H9 (cell line): ENCODE data around the gene JAG1. TPM values are rescaled to one million over a fixed set of nuclear protein-coding genes. Genes with fewer than 3 reads are reported as not detected.

Experiments used
- DNase-seq: peaks from one replicate; pipeline ENCODE4 v3.0.0-alpha.2; 2017
- H2AFZ ChIP-seq: one replicate; pipeline ENCODE4 v1.6.1; 2013; ENCODE audit warnings: mild to moderate bottlenecking, low read length, control low read depth, moderate library complexity
- H2AK5ac ChIP-seq: 2 replicates; pipeline ENCODE4 v1.6.1; 2013; ENCODE audit warnings: low read length, control low read depth, mixed read lengths; ENCODE audit not compliant: insufficient read length
- H2BK120ac ChIP-seq: one replicate; pipeline ENCODE4 v1.6.1; 2013; ENCODE audit warnings: low read depth, mild to moderate bottlenecking, low read length, control low read depth, inconsistent platforms; ENCODE audit not compliant: poor library complexity, severe bottlenecking
- H2BK12ac ChIP-seq: 2 replicates; pipeline ENCODE4 v1.6.1; 2013; ENCODE audit warnings: low read length, control low read depth, mixed read lengths, low read depth; ENCODE audit not compliant: insufficient read length
- H2BK15ac ChIP-seq: 2 replicates; pipeline ENCODE4 v1.6.1; 2013; ENCODE audit warnings: low read depth, low read length, control low read depth
- H2BK20ac ChIP-seq: one replicate; pipeline ENCODE4 v1.6.1; 2013; ENCODE audit warnings: low read depth, mild to moderate bottlenecking, low read length, control low read depth, inconsistent platforms; ENCODE audit not compliant: poor library complexity, severe bottlenecking
- H2BK5ac ChIP-seq: 2 replicates; pipeline ENCODE4 v1.6.1; 2013; ENCODE audit warnings: low read length, control low read depth, mixed read lengths; ENCODE audit not compliant: insufficient read length
- H3K14ac ChIP-seq: 2 replicates; pipeline ENCODE4 v1.6.1; 2013; ENCODE audit warnings: low read length, control low read depth; ENCODE audit not compliant: insufficient read depth
- H3K18ac ChIP-seq: 2 replicates; pipeline ENCODE4 v1.6.1; 2013; ENCODE audit warnings: low read depth, mild to moderate bottlenecking, mixed read lengths, low read length, control low read depth; ENCODE audit not compliant: insufficient read length
- H3K23ac ChIP-seq: 2 replicates; pipeline ENCODE4 v1.6.1; 2013; ENCODE audit warnings: low read length, control low read depth, mixed read lengths, low read depth; ENCODE audit not compliant: insufficient read length
- H3K23me2 ChIP-seq: 2 replicates; pipeline ENCODE4 v1.6.1; 2013; ENCODE audit warnings: low read depth, mild to moderate bottlenecking, mixed read lengths, low read length, control low read depth; ENCODE audit not compliant: insufficient read length, poor library complexity, severe bottlenecking
- H3K27ac ChIP-seq: 2 replicates; pipeline ENCODE4 v1.5.1; 2013; ENCODE audit warnings: low read length, control low read depth, mixed read lengths, low read depth; ENCODE audit not compliant: insufficient read length
- H3K27me3 ChIP-seq: 2 replicates; pipeline ENCODE4 v1.6.1; 2013; ENCODE audit warnings: low read length, control low read depth, inconsistent platforms; ENCODE audit not compliant: insufficient read depth
- H3K4ac ChIP-seq: 2 replicates; pipeline ENCODE4 v1.6.1; 2013; ENCODE audit warnings: low read depth, mild to moderate bottlenecking, control low read depth, inconsistent platforms, low read length, moderate library complexity
- H3K4me1 ChIP-seq: 2 replicates; pipeline ENCODE4 v1.6.1; 2013; ENCODE audit warnings: low read length, control low read depth, inconsistent platforms; ENCODE audit not compliant: insufficient read depth
- H3K4me2 ChIP-seq: 2 replicates; pipeline ENCODE4 v1.6.1; 2013; ENCODE audit warnings: low read length, control low read depth, mixed read lengths; ENCODE audit not compliant: insufficient read length, insufficient read depth
- H3K56ac ChIP-seq: 2 replicates; pipeline ENCODE4 v1.6.1; 2013; ENCODE audit warnings: low read depth, mild to moderate bottlenecking, mixed read lengths, low read length, control low read depth; ENCODE audit not compliant: insufficient read length
- H3K79me1 ChIP-seq: 2 replicates; pipeline ENCODE4 v1.6.1; 2013; ENCODE audit warnings: low read depth, mild to moderate bottlenecking, moderate library complexity, low read length, control low read depth, inconsistent platforms; ENCODE audit not compliant: insufficient read depth, poor library complexity, severe bottlenecking
- H3K79me2 ChIP-seq: 2 replicates; pipeline ENCODE4 v1.6.1; 2013; ENCODE audit warnings: low read length, control low read depth, inconsistent platforms; ENCODE audit not compliant: insufficient read depth
- H3K9ac ChIP-seq: 2 replicates; pipeline ENCODE4 v1.6.1; 2013; ENCODE audit warnings: low read length, control low read depth, mixed read lengths; ENCODE audit not compliant: insufficient read length; ENCODE audit errors: extremely low read depth
- H3K9me3 ChIP-seq: one replicate; pipeline ENCODE4 v1.6.1; 2013; ENCODE audit warnings: low read depth, low read length, inconsistent platforms; ENCODE audit not compliant: control insufficient read depth
- H3T11ph ChIP-seq: one replicate; pipeline ENCODE4 v1.6.1; 2013; ENCODE audit warnings: mild to moderate bottlenecking, low read length, control low read depth, inconsistent platforms
- H4K20me1 ChIP-seq: one replicate; pipeline ENCODE4 v1.6.1; 2013; ENCODE audit not compliant: control insufficient read depth, insufficient read length, insufficient read depth
- H4K5ac ChIP-seq: 2 replicates; pipeline ENCODE4 v1.6.1; 2013; ENCODE audit warnings: low read depth, mild to moderate bottlenecking, mixed read lengths, low read length, control low read depth; ENCODE audit not compliant: insufficient read length
- H4K8ac ChIP-seq: replicated peaks from 2 replicates; pipeline ENCODE4 v1.6.1; 2013; ENCODE audit warnings: low read length, control low read depth, mixed read lengths, low read depth; ENCODE audit not compliant: insufficient read length
- H4K91ac ChIP-seq: 2 replicates; pipeline ENCODE4 v1.6.1; 2013; ENCODE audit warnings: low read depth, mild to moderate bottlenecking, moderate library complexity, mixed read lengths, low read length, control low read depth; ENCODE audit not compliant: insufficient read length
- H3K27ac Mint-ChIP-seq, 3 experiments: 2 replicates in 2 of 3; 3 replicates in 1 of 3; pipeline ENCODE4 v1.8.0; 2020 to 2021; ENCODE audit warnings: mixed read lengths in 3 of 3, mild to moderate bottlenecking in 1 of 3, moderate library complexity in 1 of 3
- H3K27me3 Mint-ChIP-seq: 2 replicates; pipeline ENCODE4 v1.8.0; 2021; ENCODE audit warnings: low read depth, mild to moderate bottlenecking, moderate library complexity, mixed read lengths
- H3K36me3 Mint-ChIP-seq, 3 experiments: 2 replicates in 2 of 3; 3 replicates in 1 of 3; pipeline ENCODE4 v1.8.0; 2020 to 2021; ENCODE audit warnings: low read depth in 3 of 3, mixed read lengths in 3 of 3; ENCODE audit not compliant: insufficient read depth in 1 of 3
- H3K4me1 Mint-ChIP-seq, 2 experiments: 2 replicates each; pipeline ENCODE4 v1.8.0; 2020; ENCODE audit warnings: mixed read lengths in 2 of 2
- H3K4me3 Mint-ChIP-seq, 2 experiments: 2 replicates in 1 of 2; 3 replicates in 1 of 2; pipeline ENCODE4 v1.8.0; 2020 to 2021; ENCODE audit warnings: mild to moderate bottlenecking in 2 of 2, mixed read lengths in 2 of 2, moderate library complexity in 1 of 2
- H3K9me3 Mint-ChIP-seq, 2 experiments: 2 replicates in 1 of 2; 3 replicates in 1 of 2; pipeline ENCODE4 v1.8.0; 2020; ENCODE audit warnings: mild to moderate bottlenecking in 2 of 2, mixed read lengths in 2 of 2, moderate library complexity in 1 of 2
- CTCF ChIP-seq: fragments of 200-600 bp; sonication (generic); conservative IDR thresholded peaks from 3 replicates; pipeline ENCODE4 v1.8.0; 2021; ENCODE audit warnings: antibody characterized with exemption, mild to moderate bottlenecking
- WGBS: extraction: QIAGEN DNeasy Blood & Tissue Kit; methylation state at CpG from one replicate; pipeline ENCODE4 v1.1.7; 2013; ENCODE audit warnings: missing lambda C conversion rate, low lambda C conversion rate, mixed read lengths; ENCODE audit not compliant: insufficient read length; ENCODE audit errors: extremely low coverage; 5-methylcytosine and 5-hydroxymethylcytosine counted together
- total RNA-seq: library from RNA; stranded (reverse); gene quantifications from 2 replicates; pipeline ENCODE4 v1.2.1, GENCODE V29; 2021

JAG1 gene
- total RNA-seq, 1 experiment from 2014 or later = 58.1 TPM

GRCh38 chr20:10659651-10660601 is 13.9 kb downstream of the JAG1 start:
- Histone ChIP-seq H3K4me2 (no peak overlapping the region), H2BK12ac (no peak overlapping the region), H4K5ac (no peak overlapping the region), H3K79me2 (peaks cover 4% of the 10 kb centered on the region; the same call in 1 of the 2 replicates), H2BK120ac (no peak overlapping the region), H4K20me1 (no peaks in the 10 kb centered on the region), H3K9ac (no peak overlapping the region), H3T11ph (no peak overlapping the region), H4K91ac (no peak overlapping the region), H3K79me1 (peaks cover 4% of the 10 kb centered on the region), H2BK15ac (no peak overlapping the region), H3K23ac (no peak overlapping the region), H3K18ac (no peak overlapping the region), H3K4me1 (peaks cover 21% of the 10 kb centered on the region; the same call in 1 of the 2 replicates), H3K4ac (no peak overlapping the region), H2AFZ (no peak overlapping the region), H3K9me3 (no peaks in the 10 kb centered on the region), H3K27me3 (no peaks in the 10 kb centered on the region), H4K8ac (no peak overlapping the region), H3K56ac (no peak overlapping the region), H3K14ac (no peak overlapping the region), H3K27ac (no peak overlapping the region), H2BK20ac (no peak overlapping the region), H3K23me2 (no peaks in the 10 kb centered on the region), H2AK5ac (no peak overlapping the region), H2BK5ac (no peak overlapping the region)
- Mint-ChIP-seq H3K9me3 (no peaks in the 10 kb centered on the region), H3K4me3 (no peak overlapping the region), H3K36me3 (peaks cover 60 to 91% (median 74%) of the 10 kb centered on the region in 3 experiments), H3K4me1 (peaks cover 75 to 81% of the 10 kb centered on the region in 2 experiments), H3K27ac (peak overlapping the region; percentile 54 to 87 (median 86); a peak in 6 of 7 replicates), H3K27me3 (no peaks in the 10 kb centered on the region; the same call in 1 of the 2 replicates)
- no CpG with 5 or more reads among the region's 12 CpGs for WGBS
- peak; percentile 30 for DNase-seq
- no peak for TF ChIP-seq CTCF
